Endothelial cell of umbilical vein (primary cell): ENCODE data around the gene OGFRL1.

Source experiments
- CTCF ChIP-seq, 2 donors: IDR thresholded peaks; 1 replicate in 1 of 2; 2 replicates in 1 of 2; pipeline ENCODE4 v1.5.1; 2011; ENCODE audit warnings: low read length in 2 of 2, mild to moderate bottlenecking in 2 of 2, moderate library complexity in 2 of 2, control low read depth in 1 of 2, inconsistent platforms in 1 of 2, low read depth in 1 of 2; ENCODE audit not compliant: insufficient read depth in 1 of 2; ENCODE audit errors: extremely low read depth in 1 of 2
- EZH2 ChIP-seq: IDR thresholded peaks from 2 replicates; pipeline ENCODE4 v1.6.1; 2012; ENCODE audit warnings: borderline replicate concordance, low read depth, mild to moderate bottlenecking, moderate library complexity, low read length, inconsistent platforms; ENCODE audit not compliant: severe bottlenecking
- FOS ChIP-seq: IDR thresholded peaks from 2 replicates; pipeline ENCODE4 v1.6.1; 2011; ENCODE audit warnings: mild to moderate bottlenecking, low read length, moderate library complexity, borderline replicate concordance; ENCODE audit not compliant: insufficient read depth
- GATA2 ChIP-seq: IDR thresholded peaks from 2 replicates; pipeline ENCODE4 v1.7.0; 2011; ENCODE audit warnings: low read depth, mild to moderate bottlenecking, moderate library complexity, mixed read lengths, low read length; ENCODE audit not compliant: insufficient read length, insufficient read depth
- MAX ChIP-seq: IDR thresholded peaks from 2 replicates; pipeline ENCODE4 v1.6.1; 2011; ENCODE audit not compliant: insufficient read depth, insufficient read length
- POLR2A ChIP-seq: IDR thresholded peaks from 2 replicates; pipeline ENCODE4 v1.6.1; 2012; ENCODE audit warnings: low read depth, mild to moderate bottlenecking, control low read depth, low read length
- POLR2AphosphoS5 ChIP-seq: IDR thresholded peaks from 2 replicates; pipeline ENCODE4 v1.6.1; 2012; ENCODE audit warnings: low read depth, mild to moderate bottlenecking, control low read depth, low read length, moderate library complexity; ENCODE audit not compliant: insufficient read depth

GRCh38 chr6:71268735-71269437 lies 19.7 kb upstream of the OGFRL1 start:
- TF ChIP-seq CTCF (IDR thresholded peaks at IDR 0.05; ENCODE audit: extremely low read depth in 1 of 2, insufficient read depth in 1 of 2, low read depth in 1 of 2, low read length in 2 of 2) (no peak), POLR2AphosphoS5 (no peak), POLR2A (no peak), MAX (no peak), EZH2 (no peak), FOS (no peak), GATA2 (no peak)
